Spleen (tissue), 11 donors: Measurements from ENCODE around the gene CCHCR1. TPM values are rescaled to one million over a fixed set of nuclear protein-coding genes. Genes with fewer than 3 reads are reported as not detected.

Source experiments
- DNase-seq: peaks from one replicate; pipeline ENCODE4 v3.0.0-alpha.2; 2020
- H3K27ac ChIP-seq, 8 donors: fragments of 200-600 bp; sonication (generic) in 7 of 8; 1 replicate in 4 of 8; 2 replicates in 4 of 8; pipeline versions ENCODE4 v1.5.0 to v1.8.0; 2016 to 2021; ENCODE audit warnings: inconsistent platforms in 4 of 8, mild to moderate bottlenecking in 4 of 8, moderate library complexity in 1 of 8
- H3K27me3 ChIP-seq, 7 donors: fragments of 200-600 bp; sonication (generic) in 6 of 7; replicated peaks in 1 of 7; 1 replicate in 4 of 7; 2 replicates in 3 of 7; pipeline versions ENCODE4 v1.5.0 to v1.8.0; 2016 to 2021; ENCODE audit warnings: inconsistent platforms in 3 of 7, mild to moderate bottlenecking in 1 of 7
- H3K36me3 ChIP-seq, 6 donors: fragments of 200-600 bp; sonication (generic) in 5 of 6; 1 replicate in 4 of 6; 2 replicates in 2 of 6; pipeline versions ENCODE4 v1.5.0 to v1.8.0; 2016 to 2021; ENCODE audit warnings: inconsistent platforms in 2 of 6
- H3K4me1 ChIP-seq, 6 donors: fragments of 200-600 bp; sonication (generic) in 5 of 6; 1 replicate in 3 of 6; 2 replicates in 3 of 6; pipeline versions ENCODE4 v1.5.0 to v1.8.0; 2016 to 2021; ENCODE audit warnings: inconsistent platforms in 3 of 6
- H3K4me3 ChIP-seq, 8 donors: fragments of 200-600 bp; sonication (generic) in 7 of 8; 1 replicate in 4 of 8; 2 replicates in 4 of 8; pipeline versions ENCODE4 v1.5.0 to v1.8.0; 2016 to 2021; ENCODE audit warnings: inconsistent platforms in 4 of 8, mild to moderate bottlenecking in 4 of 8, moderate library complexity in 2 of 8
- H3K9me3 ChIP-seq, 8 donors: fragments of 200-600 bp; sonication (generic) in 7 of 8; 1 replicate in 4 of 8; 2 replicates in 4 of 8; pipeline versions ENCODE4 v1.5.0 to v1.8.0; 2016 to 2021; ENCODE audit warnings: inconsistent platforms in 4 of 8
- POLR2A ChIP-seq, 3 donors: fragments of 450-650 bp; IDR thresholded peaks; one replicate each; pipeline ENCODE4 v1.5.1; 2017; ENCODE audit warnings: antibody characterized with exemption in 3 of 3, mild to moderate bottlenecking in 1 of 3
- POLR2AphosphoS5 ChIP-seq, 3 donors: sonication (generic); formaldehyde crosslinking; IDR thresholded peaks; one replicate each; pipeline ENCODE4 v1.5.1; 2017; ENCODE audit warnings: antibody characterized with exemption in 3 of 3
- WGBS, 5 donors: extraction: QIAGEN DNeasy Blood & Tissue Kit in 3 of 5; methylation state at CpG; one replicate each; pipeline versions ENCODE4 v1.1.5 to v1.1.7; 2013 to 2018; 5-methylcytosine and 5-hydroxymethylcytosine counted together
- intact Hi-C: fragments of 100-400 bp; cut with DNase I; formaldehyde crosslinking; loops from one replicate; pipeline ENCODE4 v1.15.0; 2023; ENCODE audit warnings: low total_unique reads
- polyA plus RNA-seq, 3 donors: library from polyadenylated mRNA; stranded (reverse); fragments of 200-250 nt; gene quantifications; one replicate each; pipeline ENCODE4 v1.2.1, GENCODE V29; 2013
- small RNA-seq, 4 donors: library from RNA; depleted of rRNA; stranded (forward); fragments of <200 nt; gene quantifications; one replicate each; pipeline ENCODE3, GENCODE V24; 2016
- total RNA-seq, 7 donors: library from RNA; depleted of rRNA in 3 of 7; stranded (reverse); fragments of >200 nt in 3 of 7; fragmentation: NEBNext Ultra II Directional in 4 of 7; extraction: Animal tissue kit (Norgen Biotek cat#: 25700) in 4 of 7; gene quantifications; one replicate each; pipeline versions ENCODE4 v1.1.0 to v1.2.1, GENCODE V29; 2016 to 2021
- TF ChIP-seq, protein P1 (sequence below), 11 experiments: fragments of 200-600 bp in 7 of 11; fragments of 450-650 bp in 4 of 11; sonication (generic) in 4 of 11; IDR thresholded peaks in 8 of 11; conservative IDR thresholded peaks in 3 of 11; 1 replicate in 7 of 11; 2 replicates in 4 of 11; pipeline versions ENCODE4 v1.4.0 to v1.8.0; 2016 to 2021; ENCODE audit warnings: antibody characterized with exemption in 11 of 11, inconsistent platforms in 4 of 11, mild to moderate bottlenecking in 1 of 11
- donor health status: healthy with polysubstance abuse.
- donor health status: DM: no; HTN: no; CAD: no; lungs with moderate emphysema.
- donor health status: DM: no; HTN: no; CAD: no.
- donor health status: Bipolar disorder and iron deficiency.
- donor health status: healthy.
- donor health status: DM: no; HTN: no; CAD: no.
- donor health status: DM: yes; HTN: yes; CAD: no.

CCHCR1 gene
- total and polyA plus RNA-seq, 10 donors, result 7.7 to 22.5 (median 13.9) TPM

GRCh38 chr6:31096215-31096614, 61.4 kb downstream of the CCHCR1 start:
- TF ChIP-seq POLR2AphosphoS5 (IDR thresholded peaks at IDR 0.05) (no peak), POLR2A (IDR thresholded peaks at IDR 0.05) (no peak)
- TF ChIP-seq, protein P1, sequence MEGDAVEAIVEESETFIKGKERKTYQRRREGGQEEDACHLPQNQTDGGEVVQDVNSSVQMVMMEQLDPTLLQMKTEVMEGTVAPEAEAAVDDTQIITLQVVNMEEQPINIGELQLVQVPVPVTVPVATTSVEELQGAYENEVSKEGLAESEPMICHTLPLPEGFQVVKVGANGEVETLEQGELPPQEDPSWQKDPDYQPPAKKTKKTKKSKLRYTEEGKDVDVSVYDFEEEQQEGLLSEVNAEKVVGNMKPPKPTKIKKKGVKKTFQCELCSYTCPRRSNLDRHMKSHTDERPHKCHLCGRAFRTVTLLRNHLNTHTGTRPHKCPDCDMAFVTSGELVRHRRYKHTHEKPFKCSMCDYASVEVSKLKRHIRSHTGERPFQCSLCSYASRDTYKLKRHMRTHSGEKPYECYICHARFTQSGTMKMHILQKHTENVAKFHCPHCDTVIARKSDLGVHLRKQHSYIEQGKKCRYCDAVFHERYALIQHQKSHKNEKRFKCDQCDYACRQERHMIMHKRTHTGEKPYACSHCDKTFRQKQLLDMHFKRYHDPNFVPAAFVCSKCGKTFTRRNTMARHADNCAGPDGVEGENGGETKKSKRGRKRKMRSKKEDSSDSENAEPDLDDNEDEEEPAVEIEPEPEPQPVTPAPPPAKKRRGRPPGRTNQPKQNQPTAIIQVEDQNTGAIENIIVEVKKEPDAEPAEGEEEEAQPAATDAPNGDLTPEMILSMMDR (IDR thresholded peaks at IDR 0.05 in 8 of 11, conservative IDR thresholded peaks at IDR 0.05 in 3 of 11), result no peak
- H3K36me3 ChIP-seq, result no peaks in the 10 kb centered on the region
- WGBS, 5 donors, result 62 to 79% (median 75%) methylated on average over 3 of the region's 3 CpGs
- no peak for DNase-seq
- no peaks in the 10 kb centered on the region for H3K27me3 ChIP-seq
- H3K4me1 ChIP-seq, result peaks cover 11 to 45% (median 30%) of the 10 kb centered on the region in 6 donors
- intact Hi-C loops, result no loop called here
- H3K4me3 ChIP-seq, result no peak overlapping the region
- no peak overlapping the region for H3K27ac ChIP-seq
- no peaks in the 10 kb centered on the region for H3K9me3 ChIP-seq

- 7 to 22% (median 11%) methylated on average over 3 of the region's 3 CpGs for WGBS, 5 donors
- peak; percentile 85 for DNase-seq
- Histone ChIP-seq H3K27ac (peak overlapping the region; percentile 48 to 91 (median 76)), H3K4me3 (peak overlapping the region in 1 of 8 donors; percentile 5), H3K36me3 (no peaks in the 10 kb centered on the region), H3K9me3 (no peaks in the 10 kb centered on the region), H3K4me1 (peaks cover 11 to 45% (median 30%) of the 10 kb centered on the region in 6 donors), H3K27me3 (no peaks in the 10 kb centered on the region)
- intact Hi-C loops, result no loop called here
- TF ChIP-seq POLR2A (IDR thresholded peaks at IDR 0.05) (no peak), POLR2AphosphoS5 (IDR thresholded peaks at IDR 0.05) (peak in 2 of 3 donors; percentile 58 to 81)
- TF ChIP-seq, protein P1 (IDR thresholded peaks at IDR 0.05 in 8 of 11, conservative IDR thresholded peaks at IDR 0.05 in 3 of 11), result no peak
Measured at GRCh38 chr6:31094389-31094881, 63.2 kb downstream of the CCHCR1 start.

DNA sequence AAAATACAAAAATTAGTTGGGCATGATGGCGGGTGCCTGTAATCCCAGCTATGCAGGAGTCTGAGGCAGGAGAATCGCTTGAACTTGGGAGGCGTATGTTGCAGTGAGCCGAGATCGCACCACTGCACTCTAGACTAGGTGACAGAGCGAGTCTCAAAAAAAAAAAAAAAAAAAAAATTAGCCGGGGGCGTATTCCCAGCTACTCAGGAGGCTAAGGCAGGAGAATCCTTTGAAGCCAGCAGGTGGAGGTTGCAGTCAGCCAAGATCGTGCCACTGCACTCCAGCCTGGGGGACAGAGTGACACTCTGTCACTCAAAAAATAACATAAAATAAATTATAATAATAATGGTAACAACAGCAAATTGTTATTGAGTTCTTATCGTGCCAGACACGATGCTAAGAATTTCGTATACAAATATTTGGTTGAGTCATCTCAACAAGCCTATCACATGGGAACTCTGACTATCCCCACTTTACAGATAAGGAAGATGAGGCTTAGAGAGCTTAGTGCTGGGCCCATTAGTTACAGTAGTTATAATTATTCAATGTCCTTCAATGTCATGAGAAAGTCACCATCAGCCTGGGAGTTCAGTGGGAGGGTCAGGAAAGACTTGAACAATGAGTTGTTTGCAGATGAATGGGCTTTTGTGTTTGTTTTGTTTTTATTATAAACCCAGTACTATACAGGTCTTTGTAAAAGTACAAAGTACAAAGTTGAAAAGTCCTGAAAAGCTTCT, 64.7 kb downstream of the CCHCR1 start:
- Histone ChIP-seq H3K4me1 (peaks cover 11 to 46% (median 30%) of the 10 kb centered on the region in 6 donors), H3K9me3 (no peaks in the 10 kb centered on the region), H3K27ac (peak overlapping the region in 1 of 8 donors; percentile 74), H3K36me3 (no peaks in the 10 kb centered on the region), H3K27me3 (no peaks in the 10 kb centered on the region), H3K4me3 (no peak overlapping the region)
- intact Hi-C loops, result no loop called here
- DNase-seq, result no peak
- TF ChIP-seq POLR2A (IDR thresholded peaks at IDR 0.05) (no peak), POLR2AphosphoS5 (IDR thresholded peaks at IDR 0.05) (no peak)
- TF ChIP-seq, protein P1 (IDR thresholded peaks at IDR 0.05 in 8 of 11, conservative IDR thresholded peaks at IDR 0.05 in 3 of 11), result no peak
- 91 to 95% (median 93%) methylated on average over 12 of the region's 12 CpGs for WGBS, 5 donors

Small RNA genes lying within 50 kb of the gene (small RNA-seq; reads per million reads assigned to genes)
- gene POLR2LP1, result 0 to 0.14 (median 0) reads per million in 4 donors

Other genes with a start within 250 kb of the CCHCR1 start
- gene GTF2H4, start 249.6 kb downstream of the CCHCR1 start, total RNA-seq, result 10 to 100 TPM; 20.6 to 49.7 (median 28.3) TPM
- 10 to 100 TPM; 21.9 to 40.0 (median 33.8) TPM for gene GTF2H4, start 249.6 kb downstream of the CCHCR1 start, polyA plus RNA-seq
- gene VARS2, start 243.6 kb downstream of the CCHCR1 start, total RNA-seq, result 10 to 100 TPM; 16.4 to 30.7 (median 28.1) TPM
- gene VARS2, start 243.6 kb downstream of the CCHCR1 start, polyA plus RNA-seq, result 10 to 100 TPM; 15.5 to 38.2 (median 36.3) TPM
- under 1 TPM in 1 of 7 donors, not detected in 6; 0.47 TPM for gene SFTA2, start 225.6 kb downstream of the CCHCR1 start, total RNA-seq
- 1 to 10 TPM in 1 of 3 donors, under 1 TPM in 1, not detected in 1; 0.08 to 2.6 TPM for gene SFTA2, start 225.6 kb downstream of the CCHCR1 start, polyA plus RNA-seq
- gene MUCL3, start 216.8 kb downstream of the CCHCR1 start, total RNA-seq, result not detected
- under 1 TPM in 1 of 3 donors, not detected in 2; 0.03 TPM for gene MUCL3, start 216.8 kb downstream of the CCHCR1 start, polyA plus RNA-seq
- not detected for gene MUC21, start 174.1 kb downstream of the CCHCR1 start, total RNA-seq
- under 1 TPM; 0.02 to 0.64 (median 0.05) TPM for gene MUC21, start 174.1 kb downstream of the CCHCR1 start, polyA plus RNA-seq
- gene MUC22, start 147.3 kb downstream of the CCHCR1 start, total RNA-seq, result not detected
- gene MUC22, start 147.3 kb downstream of the CCHCR1 start, polyA plus RNA-seq, result not detected
- gene C6orf15, start 45.2 kb downstream of the CCHCR1 start, total RNA-seq, result not detected
- gene C6orf15, start 45.2 kb downstream of the CCHCR1 start, polyA plus RNA-seq, result not detected
- gene PSORS1C1, start 43.0 kb downstream of the CCHCR1 start, total RNA-seq, result 1 to 10 TPM in 2 of 7 donors, under 1 TPM in 2, not detected in 3; 0.76 to 3.4 (median 1.1) TPM
- under 1 TPM; 0.11 to 0.70 (median 0.21) TPM for gene PSORS1C1, start 43.0 kb downstream of the CCHCR1 start, polyA plus RNA-seq
- gene CDSN, start 37.4 kb downstream of the CCHCR1 start, total RNA-seq, result not detected
- not detected for gene CDSN, start 37.4 kb downstream of the CCHCR1 start, polyA plus RNA-seq
- gene PSORS1C2, start 18.7 kb downstream of the CCHCR1 start, total RNA-seq, result not detected
- gene PSORS1C2, start 18.7 kb downstream of the CCHCR1 start, polyA plus RNA-seq, result not detected
- 10 to 100 TPM in 4 of 7 donors, 1 to 10 TPM in 3; 6.6 to 12.6 (median 10.2) TPM for gene TCF19, start 787 bp upstream of the CCHCR1 start, total RNA-seq
- gene TCF19, start 787 bp upstream of the CCHCR1 start, polyA plus RNA-seq, result 1 to 10 TPM; 6.2 to 9.8 (median 7.1) TPM
- gene POU5F1, start 12.9 kb upstream of the CCHCR1 start, total RNA-seq, result 1 to 10 TPM in 5 of 7 donors, under 1 TPM in 2; 0.57 to 3.7 (median 1.3) TPM
- gene POU5F1, start 12.9 kb upstream of the CCHCR1 start, polyA plus RNA-seq, result 1 to 10 TPM; 1.2 to 3.2 (median 2.7) TPM
- gene HLA-C, start 114.3 kb upstream of the CCHCR1 start, total RNA-seq, result 1,000 to 10,000 TPM in 5 of 7 donors, 100 to 1,000 TPM in 2; 484 to 2,036 (median 1,738) TPM
- 100 to 1,000 TPM; 368 to 960 (median 400) TPM for gene HLA-C, start 114.3 kb upstream of the CCHCR1 start, polyA plus RNA-seq
- gene HLA-B, start 199.4 kb upstream of the CCHCR1 start, total RNA-seq, result 1,000 to 10,000 TPM; 3,415 to 5,675 (median 4,969) TPM
- gene HLA-B, start 199.4 kb upstream of the CCHCR1 start, polyA plus RNA-seq, result 1,000 to 10,000 TPM; 2,503 to 3,140 (median 2,736) TPM
- 10 to 100 TPM; 14.6 to 19.7 (median 15.2) TPM for gene MICA, start 245.8 kb upstream of the CCHCR1 start, total RNA-seq
- 10 to 100 TPM in 2 of 3 donors, 1 to 10 TPM in 1; 7.8 to 27.4 (median 17.0) TPM for gene MICA, start 245.8 kb upstream of the CCHCR1 start, polyA plus RNA-seq